Measurements from ENCODE around the gene SFXN5. TPM values are rescaled to one million over a fixed set of nuclear protein-coding genes. Genes with fewer than 3 reads are reported as not detected.

SFXN5 gene
- total and polyA plus RNA-seq, 2 donors (not counting 1 experiment from before 2014, with no cell fraction given), result 5.8 to 13.9 TPM

- Histone ChIP-seq H3K9ac (ENCODE audit: insufficient read depth, low read length) (no peak overlapping the region), H3K79me2 (ENCODE audit: control insufficient read depth, insufficient read depth, low read length) (no peaks in the 10 kb centered on the region), H3K9me3 (ENCODE audit: control insufficient read depth, insufficient read depth, low read depth, low read length) (no peaks in the 10 kb centered on the region), H3K4me1 (ENCODE audit: control insufficient read depth, extremely low read depth, insufficient read depth, low read length) (no peaks in the 10 kb centered on the region), H3K27me3 (ENCODE audit: control insufficient read depth, insufficient read depth, low read length) (peaks cover 93% of the 10 kb centered on the region), H3K4me2 (ENCODE audit: extremely low read depth, insufficient read depth, low read length) (peak overlapping the region; percentile 64), H3K4me3 (replicated peaks in 1 of 4; ENCODE audit: control extremely low read depth in 1 of 4, insufficient read depth in 1 of 4, low read depth in 3 of 4, low read length in 4 of 4) (no peak overlapping the region), H3K36me3 (ENCODE audit: control insufficient read depth, insufficient read depth, low read length) (no peaks in the 10 kb centered on the region), H2AFZ (ENCODE audit: low read length) (no peak overlapping the region), H3K27ac (ENCODE audit: insufficient read depth, low read length) (no peak overlapping the region), H4K20me1 (ENCODE audit: control insufficient read depth, extremely low read depth, insufficient read depth, low read length) (no peaks in the 10 kb centered on the region)
- no peak for TF ChIP-seq EZH2 (IDR thresholded peaks at IDR 0.05; ENCODE audit: low read length, missing control alignments)
- TF ChIP-seq, protein P1, sequence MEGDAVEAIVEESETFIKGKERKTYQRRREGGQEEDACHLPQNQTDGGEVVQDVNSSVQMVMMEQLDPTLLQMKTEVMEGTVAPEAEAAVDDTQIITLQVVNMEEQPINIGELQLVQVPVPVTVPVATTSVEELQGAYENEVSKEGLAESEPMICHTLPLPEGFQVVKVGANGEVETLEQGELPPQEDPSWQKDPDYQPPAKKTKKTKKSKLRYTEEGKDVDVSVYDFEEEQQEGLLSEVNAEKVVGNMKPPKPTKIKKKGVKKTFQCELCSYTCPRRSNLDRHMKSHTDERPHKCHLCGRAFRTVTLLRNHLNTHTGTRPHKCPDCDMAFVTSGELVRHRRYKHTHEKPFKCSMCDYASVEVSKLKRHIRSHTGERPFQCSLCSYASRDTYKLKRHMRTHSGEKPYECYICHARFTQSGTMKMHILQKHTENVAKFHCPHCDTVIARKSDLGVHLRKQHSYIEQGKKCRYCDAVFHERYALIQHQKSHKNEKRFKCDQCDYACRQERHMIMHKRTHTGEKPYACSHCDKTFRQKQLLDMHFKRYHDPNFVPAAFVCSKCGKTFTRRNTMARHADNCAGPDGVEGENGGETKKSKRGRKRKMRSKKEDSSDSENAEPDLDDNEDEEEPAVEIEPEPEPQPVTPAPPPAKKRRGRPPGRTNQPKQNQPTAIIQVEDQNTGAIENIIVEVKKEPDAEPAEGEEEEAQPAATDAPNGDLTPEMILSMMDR (conservative IDR thresholded peaks at IDR 0.05 in 1 of 2, IDR thresholded peaks at IDR 0.05 in 1 of 2; ENCODE audit: low read depth in 1 of 2, low read length in 2 of 2), result no peak
- DNase-seq (ENCODE audit: low read depth in 2 of 2), result peak in 1 of 2 donors; percentile 22
Observed at GRCh38 chr2:72919414-72920317, 151.8 kb downstream of the SFXN5 start.

- Histone ChIP-seq H3K4me3 (replicated peaks in 1 of 4; ENCODE audit: control extremely low read depth in 1 of 4, insufficient read depth in 1 of 4, low read depth in 3 of 4, low read length in 4 of 4) (no peak overlapping the region), H3K4me1 (ENCODE audit: control insufficient read depth, extremely low read depth, insufficient read depth, low read length) (no peaks in the 10 kb centered on the region), H3K27ac (ENCODE audit: insufficient read depth, low read length) (no peak overlapping the region), H3K9me3 (ENCODE audit: control insufficient read depth, insufficient read depth, low read depth, low read length) (no peaks in the 10 kb centered on the region), H2AFZ (ENCODE audit: low read length) (no peak overlapping the region), H3K36me3 (ENCODE audit: control insufficient read depth, insufficient read depth, low read length) (no peaks in the 10 kb centered on the region), H4K20me1 (ENCODE audit: control insufficient read depth, extremely low read depth, insufficient read depth, low read length) (no peaks in the 10 kb centered on the region), H3K27me3 (ENCODE audit: control insufficient read depth, insufficient read depth, low read length) (peaks cover 93% of the 10 kb centered on the region), H3K9ac (ENCODE audit: insufficient read depth, low read length) (no peak overlapping the region), H3K79me2 (ENCODE audit: control insufficient read depth, insufficient read depth, low read length) (no peaks in the 10 kb centered on the region), H3K4me2 (ENCODE audit: extremely low read depth, insufficient read depth, low read length) (no peak overlapping the region)
- TF ChIP-seq, protein P1 (conservative IDR thresholded peaks at IDR 0.05 in 1 of 2, IDR thresholded peaks at IDR 0.05 in 1 of 2; ENCODE audit: low read depth in 1 of 2, low read length in 2 of 2), result no peak
- no peak for TF ChIP-seq EZH2 (IDR thresholded peaks at IDR 0.05; ENCODE audit: low read length, missing control alignments)
- no peak for DNase-seq (ENCODE audit: low read depth in 2 of 2)
Observed at GRCh38 chr2:72917877-72918553, 153.5 kb downstream of the SFXN5 start.

DNA sequence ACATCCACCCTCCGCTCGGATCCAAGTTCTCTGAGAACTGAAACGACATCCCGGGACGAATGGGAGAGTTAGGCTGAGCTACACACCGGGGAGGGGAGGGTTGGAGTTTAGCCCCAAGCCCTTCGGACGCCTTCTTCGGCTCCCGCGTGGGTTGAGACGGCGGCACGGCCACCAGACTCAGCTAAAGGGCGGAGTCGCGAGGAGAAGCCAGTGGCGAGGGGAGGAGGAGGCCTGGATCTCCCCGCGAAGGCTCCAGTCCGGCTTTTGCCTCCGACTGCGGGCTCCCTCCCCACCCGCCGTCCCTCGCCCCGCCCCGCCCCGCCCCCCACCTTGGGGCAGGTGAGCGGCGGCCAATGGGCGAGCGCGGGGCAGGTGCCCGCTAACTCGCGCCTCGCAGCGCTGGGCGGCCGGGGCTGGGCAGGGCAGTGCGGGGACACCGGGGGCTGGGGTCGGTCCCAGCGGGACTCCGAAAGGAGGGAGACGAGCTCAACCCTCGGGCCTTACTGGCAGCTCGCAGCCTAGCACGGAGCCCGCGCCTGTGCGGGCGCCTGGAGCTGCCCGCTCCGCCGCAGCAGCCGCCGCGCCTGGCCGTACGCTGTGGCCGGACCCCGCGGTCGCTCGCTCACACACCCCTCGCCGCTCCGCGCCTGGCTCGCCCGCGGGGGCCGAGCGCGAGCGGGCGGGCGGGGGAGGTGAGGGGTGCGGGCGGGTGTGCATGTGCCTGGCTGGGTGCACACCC is 154.2 kb downstream of the SFXN5 start, which contains the start of gene EMX1:
Gene EMX1 (plus strand): TSS at position 382 of the 739 bp plus-strand sequence. CDS start 334 bp downstream, at position 716.
- peaks cover 87% of the 10 kb centered on the region for H3K27me3 ChIP-seq (ENCODE audit: control insufficient read depth, insufficient read depth, low read length)
- no peak for DNase-seq (ENCODE audit: low read depth in 2 of 2)
- H3K4me1 ChIP-seq (ENCODE audit: control insufficient read depth, extremely low read depth, insufficient read depth, low read length), result no peaks in the 10 kb centered on the region
- H3K79me2 ChIP-seq (ENCODE audit: control insufficient read depth, insufficient read depth, low read length), result no peaks in the 10 kb centered on the region
- H3K36me3 ChIP-seq (ENCODE audit: control insufficient read depth, insufficient read depth, low read length), result no peaks in the 10 kb centered on the region
- H4K20me1 ChIP-seq (ENCODE audit: control insufficient read depth, extremely low read depth, insufficient read depth, low read length), result no peaks in the 10 kb centered on the region
- no peak within 1 kb of the TSS for H2AFZ ChIP-seq (ENCODE audit: low read length)
- no peak within 1 kb of the TSS for H3K27ac ChIP-seq (ENCODE audit: insufficient read depth, low read length)
- no peak within 1 kb of the TSS for H3K4me3 ChIP-seq (replicated peaks in 1 of 4; ENCODE audit: control extremely low read depth in 1 of 4, insufficient read depth in 1 of 4, low read depth in 3 of 4, low read length in 4 of 4)
- H3K9me3 ChIP-seq (ENCODE audit: control insufficient read depth, insufficient read depth, low read depth, low read length), result no peaks in the 10 kb centered on the region
- TF ChIP-seq, protein P1 (conservative IDR thresholded peaks at IDR 0.05 in 1 of 2, IDR thresholded peaks at IDR 0.05 in 1 of 2; ENCODE audit: low read depth in 1 of 2, low read length in 2 of 2), result no peak
- peak; percentile 99 for TF ChIP-seq EZH2 (IDR thresholded peaks at IDR 0.05; ENCODE audit: low read length, missing control alignments)
- H3K9ac ChIP-seq (ENCODE audit: insufficient read depth, low read length), result no peak within 1 kb of the TSS
- H3K4me2 ChIP-seq (ENCODE audit: extremely low read depth, insufficient read depth, low read length), result peak within 1 kb of the TSS; percentile 15

Data from fibroblast of lung (primary cell).